ENCODE data around the gene SETD9. TPM values are rescaled to one million over a fixed set of nuclear protein-coding genes. Genes with fewer than 3 reads are reported as not detected.

Gene SETD9
- polyA plus RNA-seq, 3 donors: 5.8 to 24.8 (median 7.8) TPM

- no peaks in the 10 kb centered on the region for H3K27me3 ChIP-seq (ENCODE audit: control insufficient read depth in 2 of 2, insufficient read depth in 2 of 2, low read length in 2 of 2)
- H3K4me1 ChIP-seq (ENCODE audit: control insufficient read depth in 1 of 2, insufficient read depth in 2 of 2, low read length in 2 of 2): peaks cover 0 to 5% of the 10 kb centered on the region in 2 donors
- WGBS (ENCODE audit: insufficient coverage): 38% methylated on average over 2 of the region's 4 CpGs
- no peak overlapping the region for H3K4me3 ChIP-seq (replicated peaks in 1 of 3; ENCODE audit: low read depth in 2 of 3, low read length in 3 of 3)
- no peak overlapping the region for H3K27ac Mint-ChIP-seq
- peaks cover 15 to 18% of the 10 kb centered on the region in 2 donors for H3K36me3 Mint-ChIP-seq
- H4K20me1 ChIP-seq (ENCODE audit: insufficient read depth, low read length): peaks cover 31% of the 10 kb centered on the region
- peak overlapping the region; percentile 23 for H3K4me2 ChIP-seq (replicated peaks; ENCODE audit: extremely low read depth, low read length, poor library complexity, severe bottlenecking)
- intact Hi-C loops (cut with micrococcal nuclease): loop anchor here (5.0 to 10.0 kb wide), 5 partner anchors 54 to 1564 kb away; partner anchors contain the start of genes MIER3 (in 1 of the 2) and PLK2 (in 1 of the 2)
- peaks cover 0 to 5% (median 1%) of the 10 kb centered on the region in 7 donors for H3K9me3 Mint-ChIP-seq
- no peak overlapping the region for H2AFZ ChIP-seq (ENCODE audit: insufficient read depth, low read depth, low read length, poor library complexity, severe bottlenecking)
- DNase-seq: peak; percentile 12 to 36 (median 22)
- H3K79me2 ChIP-seq (ENCODE audit: insufficient read depth, low read length): no peaks in the 10 kb centered on the region
- H3K9me3 ChIP-seq (replicated peaks in 1 of 2; ENCODE audit: control insufficient read depth in 1 of 2, insufficient read depth in 1 of 2, low read length in 2 of 2): no peaks in the 10 kb centered on the region
- peaks cover 4% of the 10 kb centered on the region for H3K4me1 Mint-ChIP-seq
- no peaks in the 10 kb centered on the region for H3K27me3 Mint-ChIP-seq (ENCODE audit: low read depth in 3 of 3)
- H3K27ac ChIP-seq (ENCODE audit: low read depth in 1 of 2, low read length in 2 of 2): peak overlapping the region in 1 of 2 donors; percentile 6
- H3K36me3 ChIP-seq (replicated peaks in 1 of 2; ENCODE audit: control insufficient read depth in 1 of 2, insufficient read depth in 2 of 2, low read length in 2 of 2): peaks cover 14 to 20% of the 10 kb centered on the region in 2 donors
- H3K4me3 Mint-ChIP-seq: no peak overlapping the region
- no peak for TF ChIP-seq CTCF (IDR thresholded peaks at IDR 0.05)
- H3K9ac ChIP-seq (ENCODE audit: insufficient read depth, low read length, poor library complexity, severe bottlenecking): no peak overlapping the region
These were observed 9.0 kb upstream of the SETD9 start for GRCh38 chr5:56900395-56900794.

GRCh38 chr5:56900858-56901578, 8.4 kb upstream of the SETD9 start:
- Histone ChIP-seq H3K4me2 (replicated peaks; ENCODE audit: extremely low read depth, low read length, poor library complexity, severe bottlenecking) (peak overlapping the region; percentile 23), H3K36me3 (replicated peaks in 1 of 2; ENCODE audit: control insufficient read depth in 1 of 2, insufficient read depth in 2 of 2, low read length in 2 of 2) (peaks cover 7 to 15% of the 10 kb centered on the region in 2 donors), H4K20me1 (ENCODE audit: insufficient read depth, low read length) (peaks cover 26% of the 10 kb centered on the region), H3K9ac (ENCODE audit: insufficient read depth, low read length, poor library complexity, severe bottlenecking) (no peak overlapping the region), H2AFZ (ENCODE audit: insufficient read depth, low read depth, low read length, poor library complexity, severe bottlenecking) (no peak overlapping the region), H3K27me3 (ENCODE audit: control insufficient read depth in 2 of 2, insufficient read depth in 2 of 2, low read length in 2 of 2) (no peaks in the 10 kb centered on the region), H3K9me3 (replicated peaks in 1 of 2; ENCODE audit: control insufficient read depth in 1 of 2, insufficient read depth in 1 of 2, low read length in 2 of 2) (no peaks in the 10 kb centered on the region), H3K4me3 (replicated peaks in 1 of 3; ENCODE audit: low read depth in 2 of 3, low read length in 3 of 3) (no peak overlapping the region), H3K79me2 (ENCODE audit: insufficient read depth, low read length) (no peaks in the 10 kb centered on the region), H3K27ac (ENCODE audit: low read depth in 1 of 2, low read length in 2 of 2) (no peak overlapping the region), H3K4me1 (ENCODE audit: control insufficient read depth in 1 of 2, insufficient read depth in 2 of 2, low read length in 2 of 2) (peaks cover 0 to 5% of the 10 kb centered on the region in 2 donors)
- intact Hi-C loops (cut with micrococcal nuclease): loop anchor here (5.0 to 10.0 kb wide), 5 partner anchors 54 to 1564 kb away; partner anchors contain the start of genes MIER3 (in 1 of the 2) and PLK2 (in 1 of the 2)
- peak; percentile 35 to 58 (median 44) for DNase-seq
- H3K27me3 Mint-ChIP-seq (ENCODE audit: low read depth in 3 of 3): no peaks in the 10 kb centered on the region
- WGBS (ENCODE audit: insufficient coverage): 56% methylated on average over 2 of the region's 3 CpGs
- no peak overlapping the region for H3K4me3 Mint-ChIP-seq
- no peak overlapping the region for H3K27ac Mint-ChIP-seq
- peak; percentile 87 for TF ChIP-seq CTCF (IDR thresholded peaks at IDR 0.05)
- H3K36me3 Mint-ChIP-seq: peaks cover 12 to 13% of the 10 kb centered on the region in 2 donors
- H3K4me1 Mint-ChIP-seq: peaks cover 4% of the 10 kb centered on the region
- peaks cover 0 to 5% (median 1%) of the 10 kb centered on the region in 7 donors for H3K9me3 Mint-ChIP-seq

Measured in CD14-positive monocyte (primary cell).